GM08714 (cell line): ENCODE measurements around the gene LRBA.
"Not testable (repeated sequence)": the region's sequence is repeated elsewhere in the genome, so short reads cannot be mapped to it uniquely, and the experiment has no call there.

Experiments used
- H3K4me3 ChIP-seq: fragments of 200-500 bp; sonication (Bioruptor generic); 2 replicates; pipeline ENCODE4 v1.5.1; 2014; ENCODE audit warnings: mild to moderate bottlenecking, low read length, inconsistent platforms
- ZNF274 ChIP-seq: IDR thresholded peaks from 2 replicates; pipeline ENCODE4 v1.6.1; 2012; ENCODE audit warnings: mild to moderate bottlenecking, low read depth, low read length

Gene LRBA

GRCh38 chr4:150970685-150971151 is 44.4 kb downstream of the LRBA start:
- no peak for TF ChIP-seq ZNF274
- no peak overlapping the region for H3K4me3 ChIP-seq

- TF ChIP-seq ZNF274 = no peak
- no peak overlapping the region for H3K4me3 ChIP-seq
Observed at GRCh38 chr4:150964754-150965153, 50.3 kb downstream of the LRBA start.

DNA sequence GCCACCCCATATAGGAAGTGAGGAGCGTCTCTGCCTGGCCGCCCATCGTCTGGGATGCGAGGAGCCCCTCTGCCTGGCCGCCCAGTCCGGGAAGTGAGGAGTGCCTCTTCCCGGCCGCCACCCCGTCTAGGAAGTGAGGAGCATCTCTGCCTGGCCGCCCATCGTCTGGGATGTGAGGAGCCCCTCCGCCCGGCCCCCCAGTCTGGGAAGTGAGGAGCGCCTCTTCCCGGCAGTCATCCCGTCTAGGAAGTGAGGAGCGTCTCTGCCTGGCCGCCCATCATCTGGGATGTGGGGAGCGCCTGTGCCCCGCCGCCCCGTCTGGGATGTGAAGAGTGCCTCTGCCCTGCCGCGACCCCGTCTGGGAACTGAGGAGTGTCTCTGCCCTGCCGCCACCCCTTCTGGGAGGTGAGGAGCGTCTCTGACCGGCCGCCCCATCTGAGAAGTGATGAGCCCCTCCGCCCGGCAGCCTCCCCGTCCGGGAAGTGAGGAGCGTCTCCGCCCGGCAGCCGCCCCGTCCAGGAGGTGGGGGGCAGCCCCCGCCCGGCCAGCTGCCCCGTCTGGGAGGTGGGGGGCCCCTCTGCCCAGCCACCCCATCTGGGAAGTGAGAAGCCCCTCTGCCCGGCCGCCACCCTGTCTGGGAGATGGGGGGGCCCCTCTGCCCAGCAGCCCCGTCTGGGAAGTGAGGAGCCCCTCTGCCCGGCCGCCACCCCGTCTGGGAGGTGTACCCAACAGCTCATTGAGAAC is 51.3 kb downstream of the LRBA start:
- H3K4me3 ChIP-seq = not testable (repeated sequence)

DNA sequence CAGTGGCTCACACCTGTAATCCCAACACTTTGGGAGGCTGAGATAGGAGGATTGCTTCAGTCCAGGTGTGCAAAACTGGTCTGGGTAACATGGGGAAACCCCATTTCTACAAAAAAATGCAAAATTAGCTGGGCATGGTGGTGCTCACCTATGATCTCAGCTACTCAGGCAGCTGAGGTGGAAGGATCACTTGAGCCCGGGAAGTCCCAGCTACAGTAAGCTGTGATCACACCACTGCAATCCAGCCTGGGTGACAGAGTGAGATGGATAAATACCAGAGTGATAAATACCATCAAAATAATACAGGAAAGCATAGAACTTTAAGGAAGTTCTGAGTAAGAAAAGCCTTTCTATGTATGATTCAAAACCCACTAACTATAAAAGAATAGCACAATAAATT is 52.8 kb downstream of the LRBA start:
- TF ChIP-seq ZNF274 = no peak
- H3K4me3 ChIP-seq = no peak overlapping the region

DNA sequence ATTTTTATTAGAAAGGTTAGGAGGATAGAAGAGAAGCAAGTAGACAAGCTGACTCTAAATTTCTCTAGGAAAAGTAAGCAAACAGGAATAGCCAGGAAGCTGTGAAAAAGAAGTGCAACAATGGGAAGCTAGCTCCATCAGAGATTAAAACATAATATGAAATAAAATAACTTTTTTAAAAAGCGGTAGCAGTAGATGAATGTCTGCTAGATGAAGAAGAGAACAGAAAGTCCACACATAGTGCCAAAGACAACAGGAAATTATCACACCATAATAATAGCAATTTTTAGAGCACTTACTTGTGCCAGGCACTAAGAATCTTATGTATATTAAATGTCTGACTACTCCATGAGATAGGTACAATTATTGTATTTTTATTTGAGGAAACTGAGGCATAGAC is 53.5 kb downstream of the LRBA start:
- TF ChIP-seq ZNF274 = no peak

DNA sequence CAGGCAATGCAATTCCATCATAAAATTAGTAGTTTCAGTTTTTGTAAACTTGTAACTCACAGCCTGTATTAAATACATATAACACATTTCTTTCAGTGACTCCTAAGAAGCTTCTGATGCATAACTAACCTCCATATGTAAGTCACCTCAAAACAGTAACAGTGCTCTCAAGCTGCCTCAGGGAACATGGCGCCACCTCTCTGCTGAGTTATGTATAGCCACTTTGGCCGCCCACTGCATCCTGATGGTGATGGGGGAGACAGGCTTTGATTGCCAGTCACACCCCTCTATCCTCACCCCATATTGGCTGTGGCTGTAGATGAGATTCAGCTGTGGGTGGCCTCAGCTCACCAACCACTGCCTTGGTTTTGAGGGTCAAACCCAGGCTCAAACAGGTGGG is 54.3 kb downstream of the LRBA start:
- TF ChIP-seq ZNF274 = no peak

More for the DNA sequence above, 53.5 kb downstream of the LRBA start:
- no peak overlapping the region for H3K4me3 ChIP-seq

DNA sequence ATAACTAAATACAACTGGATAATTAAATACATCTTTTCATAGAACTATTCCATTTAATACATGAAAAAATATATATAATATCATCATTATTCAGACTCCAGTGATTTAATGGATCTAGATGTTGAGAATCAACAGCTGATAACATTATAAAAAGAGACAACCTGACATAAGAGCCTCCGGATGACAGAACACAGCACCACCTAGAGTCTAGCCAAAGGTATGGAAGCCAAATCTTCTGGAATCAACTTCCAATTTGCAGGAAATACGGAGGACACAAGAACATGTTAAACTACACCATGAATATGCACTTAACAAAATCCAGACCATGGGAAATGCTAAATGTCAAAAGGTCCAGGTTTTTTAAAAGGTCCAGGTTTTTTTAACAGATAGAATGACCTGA is 55.0 kb downstream of the LRBA start:
- H3K4me3 ChIP-seq = no peak overlapping the region

More for the DNA sequence above, 54.3 kb downstream of the LRBA start:
- H3K4me3 ChIP-seq = no peak overlapping the region

GRCh38 chr4:150957981-150958380 is 57.1 kb downstream of the LRBA start:
- not testable (repeated sequence) for H3K4me3 ChIP-seq

More for the DNA sequence above, 55.0 kb downstream of the LRBA start:
- TF ChIP-seq ZNF274 = no peak

- not testable (repeated sequence) for H3K4me3 ChIP-seq
Observed at GRCh38 chr4:150957095-150957494, 58.0 kb downstream of the LRBA start.

DNA sequence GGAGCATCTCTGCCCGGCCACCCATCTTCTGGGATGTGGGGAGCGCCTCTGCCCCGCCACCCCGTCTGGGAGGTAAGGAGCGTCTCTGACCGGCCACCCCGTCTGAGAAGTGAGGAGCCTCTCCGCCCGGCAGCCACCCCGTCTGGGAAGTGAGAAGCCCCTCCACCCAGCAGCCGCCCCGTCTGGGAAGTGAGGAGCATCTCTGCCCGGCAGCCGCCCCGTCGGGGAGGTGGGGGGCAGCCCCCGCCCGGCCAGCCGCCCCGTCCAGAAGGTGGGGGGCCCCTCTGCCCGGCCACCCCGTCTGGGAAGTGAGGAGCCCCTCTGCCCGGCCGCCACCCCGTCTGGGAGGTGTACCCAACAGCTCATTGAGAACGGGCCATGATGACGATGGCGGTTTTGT is 61.2 kb downstream of the LRBA start:
- not testable (repeated sequence) for H3K4me3 ChIP-seq

DNA sequence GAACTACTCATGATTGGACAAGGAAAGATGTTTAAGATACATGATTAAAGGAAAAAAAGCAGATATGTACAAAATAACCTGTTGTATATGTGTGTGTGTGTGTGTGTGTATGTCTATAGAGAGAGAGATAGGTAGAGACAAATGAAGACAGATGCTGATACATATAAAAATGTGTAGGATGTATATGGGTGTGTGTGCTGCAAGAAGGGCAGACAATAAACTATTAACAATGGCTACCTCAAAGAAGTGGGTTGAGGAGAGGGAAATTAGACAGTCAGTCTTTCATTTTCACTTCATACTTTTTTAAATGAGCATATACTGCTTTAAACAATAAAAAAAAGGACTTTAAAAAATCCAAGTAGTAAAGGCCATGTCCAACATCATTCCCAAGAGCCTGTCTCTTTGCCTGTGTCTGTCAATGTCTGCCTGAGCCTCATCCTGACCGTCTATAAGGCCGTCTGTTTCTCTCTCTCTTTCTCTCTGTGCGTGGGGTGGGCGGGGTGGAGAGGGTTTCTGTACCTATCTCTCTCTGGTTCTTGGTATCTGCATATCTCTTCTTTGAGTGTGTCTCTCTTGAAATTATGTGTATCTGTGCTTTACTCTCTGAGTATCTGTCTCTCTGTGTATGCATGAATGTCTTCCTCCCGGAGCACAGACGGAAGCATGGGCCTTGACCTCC is 62.8 kb downstream of the LRBA start:
- no peak for TF ChIP-seq ZNF274
- H3K4me3 ChIP-seq = no peak overlapping the region

DNA sequence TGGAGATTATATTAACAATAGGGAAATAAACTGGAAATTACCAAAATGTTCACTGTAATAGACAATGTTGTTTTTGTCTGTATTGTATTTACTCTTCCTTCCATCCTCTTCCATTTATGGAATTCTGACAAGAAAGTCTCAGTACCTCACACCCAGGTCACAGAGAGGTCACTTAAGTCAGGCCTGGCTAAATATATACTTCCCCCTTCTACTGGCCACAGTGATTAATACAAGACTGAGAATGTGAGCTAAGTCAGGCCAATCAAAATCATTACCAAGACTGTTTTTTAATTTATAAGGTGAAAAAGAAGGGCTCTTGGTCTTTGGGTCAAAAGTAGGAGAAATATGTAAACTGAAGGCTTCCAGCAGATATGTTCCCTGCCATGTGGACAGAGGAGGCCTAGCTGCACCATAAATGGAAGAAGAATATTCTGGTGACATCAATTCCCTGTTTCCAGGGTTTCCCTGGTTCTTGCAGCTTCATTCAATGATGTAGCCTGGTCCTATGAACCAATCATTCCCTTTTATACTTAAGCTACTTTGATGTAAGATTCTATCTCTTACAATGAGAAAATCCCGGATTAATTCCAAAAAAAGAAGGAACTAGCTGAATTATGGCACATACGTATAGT is 64.3 kb downstream of the LRBA start:
- no peak for TF ChIP-seq ZNF274
- H3K4me3 ChIP-seq = no peak overlapping the region

DNA sequence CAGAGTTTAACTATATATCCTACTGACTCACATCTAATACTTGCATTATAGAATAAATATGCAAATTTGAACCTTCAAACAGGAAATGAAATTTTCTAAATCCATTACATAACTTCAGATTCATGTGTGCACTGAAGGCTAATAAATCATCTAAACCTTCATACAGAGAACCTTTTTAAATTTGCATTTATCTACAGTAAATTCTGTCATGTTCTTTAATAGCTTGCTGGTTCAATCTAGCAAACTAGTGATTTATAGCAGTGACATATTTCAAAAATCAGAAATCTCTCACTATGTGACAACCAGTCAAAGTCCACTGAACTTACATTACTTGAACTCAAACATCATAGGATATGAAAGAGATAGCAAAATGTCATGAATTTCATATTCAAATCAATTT is 65.1 kb downstream of the LRBA start:
- H3K4me3 ChIP-seq = no peak overlapping the region
- TF ChIP-seq ZNF274 = no peak

- H3K4me3 ChIP-seq = no peak overlapping the region
Observed at GRCh38 chr4:150949342-150949741, 65.7 kb downstream of the LRBA start.

DNA sequence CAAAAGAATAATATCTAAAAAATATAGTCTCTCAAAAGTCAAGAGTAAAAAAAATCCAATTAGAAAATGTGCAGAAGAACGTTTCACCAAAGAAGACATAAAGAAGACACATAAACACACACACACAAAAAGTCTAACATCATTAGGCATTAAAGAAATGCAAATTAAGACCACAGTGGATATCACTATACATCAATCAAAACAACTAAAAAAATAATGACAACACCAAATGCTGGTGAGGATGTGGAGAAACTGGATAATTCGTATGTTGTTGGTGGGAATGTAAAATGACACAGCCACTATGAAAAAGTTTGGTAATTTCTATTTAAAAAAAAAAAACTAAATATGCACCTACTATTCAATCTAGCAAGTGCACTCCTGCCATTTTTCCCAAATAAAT is 66.4 kb downstream of the LRBA start:
- TF ChIP-seq ZNF274 = no peak
- no peak overlapping the region for H3K4me3 ChIP-seq

More at GRCh38 chr4:150949342-150949741, 65.7 kb downstream of the LRBA start:
- no peak for TF ChIP-seq ZNF274
